ENCODE measurements around the gene ACTA1. TPM values are rescaled to one million over a fixed set of nuclear protein-coding genes. Genes with fewer than 3 reads are reported as not detected.

The ACTA1 gene
- total and polyA plus RNA-seq, 2 of the 8 experiments (the other 6 are each of a cell fraction or from before 2014, with no cell fraction given): 23.5 to 58.2 TPM

GRCh38 chr1:229432116-229432461 is 1.8 kb downstream of the ACTA1 start (continued):
- TF ChIP-seq, protein P1, sequence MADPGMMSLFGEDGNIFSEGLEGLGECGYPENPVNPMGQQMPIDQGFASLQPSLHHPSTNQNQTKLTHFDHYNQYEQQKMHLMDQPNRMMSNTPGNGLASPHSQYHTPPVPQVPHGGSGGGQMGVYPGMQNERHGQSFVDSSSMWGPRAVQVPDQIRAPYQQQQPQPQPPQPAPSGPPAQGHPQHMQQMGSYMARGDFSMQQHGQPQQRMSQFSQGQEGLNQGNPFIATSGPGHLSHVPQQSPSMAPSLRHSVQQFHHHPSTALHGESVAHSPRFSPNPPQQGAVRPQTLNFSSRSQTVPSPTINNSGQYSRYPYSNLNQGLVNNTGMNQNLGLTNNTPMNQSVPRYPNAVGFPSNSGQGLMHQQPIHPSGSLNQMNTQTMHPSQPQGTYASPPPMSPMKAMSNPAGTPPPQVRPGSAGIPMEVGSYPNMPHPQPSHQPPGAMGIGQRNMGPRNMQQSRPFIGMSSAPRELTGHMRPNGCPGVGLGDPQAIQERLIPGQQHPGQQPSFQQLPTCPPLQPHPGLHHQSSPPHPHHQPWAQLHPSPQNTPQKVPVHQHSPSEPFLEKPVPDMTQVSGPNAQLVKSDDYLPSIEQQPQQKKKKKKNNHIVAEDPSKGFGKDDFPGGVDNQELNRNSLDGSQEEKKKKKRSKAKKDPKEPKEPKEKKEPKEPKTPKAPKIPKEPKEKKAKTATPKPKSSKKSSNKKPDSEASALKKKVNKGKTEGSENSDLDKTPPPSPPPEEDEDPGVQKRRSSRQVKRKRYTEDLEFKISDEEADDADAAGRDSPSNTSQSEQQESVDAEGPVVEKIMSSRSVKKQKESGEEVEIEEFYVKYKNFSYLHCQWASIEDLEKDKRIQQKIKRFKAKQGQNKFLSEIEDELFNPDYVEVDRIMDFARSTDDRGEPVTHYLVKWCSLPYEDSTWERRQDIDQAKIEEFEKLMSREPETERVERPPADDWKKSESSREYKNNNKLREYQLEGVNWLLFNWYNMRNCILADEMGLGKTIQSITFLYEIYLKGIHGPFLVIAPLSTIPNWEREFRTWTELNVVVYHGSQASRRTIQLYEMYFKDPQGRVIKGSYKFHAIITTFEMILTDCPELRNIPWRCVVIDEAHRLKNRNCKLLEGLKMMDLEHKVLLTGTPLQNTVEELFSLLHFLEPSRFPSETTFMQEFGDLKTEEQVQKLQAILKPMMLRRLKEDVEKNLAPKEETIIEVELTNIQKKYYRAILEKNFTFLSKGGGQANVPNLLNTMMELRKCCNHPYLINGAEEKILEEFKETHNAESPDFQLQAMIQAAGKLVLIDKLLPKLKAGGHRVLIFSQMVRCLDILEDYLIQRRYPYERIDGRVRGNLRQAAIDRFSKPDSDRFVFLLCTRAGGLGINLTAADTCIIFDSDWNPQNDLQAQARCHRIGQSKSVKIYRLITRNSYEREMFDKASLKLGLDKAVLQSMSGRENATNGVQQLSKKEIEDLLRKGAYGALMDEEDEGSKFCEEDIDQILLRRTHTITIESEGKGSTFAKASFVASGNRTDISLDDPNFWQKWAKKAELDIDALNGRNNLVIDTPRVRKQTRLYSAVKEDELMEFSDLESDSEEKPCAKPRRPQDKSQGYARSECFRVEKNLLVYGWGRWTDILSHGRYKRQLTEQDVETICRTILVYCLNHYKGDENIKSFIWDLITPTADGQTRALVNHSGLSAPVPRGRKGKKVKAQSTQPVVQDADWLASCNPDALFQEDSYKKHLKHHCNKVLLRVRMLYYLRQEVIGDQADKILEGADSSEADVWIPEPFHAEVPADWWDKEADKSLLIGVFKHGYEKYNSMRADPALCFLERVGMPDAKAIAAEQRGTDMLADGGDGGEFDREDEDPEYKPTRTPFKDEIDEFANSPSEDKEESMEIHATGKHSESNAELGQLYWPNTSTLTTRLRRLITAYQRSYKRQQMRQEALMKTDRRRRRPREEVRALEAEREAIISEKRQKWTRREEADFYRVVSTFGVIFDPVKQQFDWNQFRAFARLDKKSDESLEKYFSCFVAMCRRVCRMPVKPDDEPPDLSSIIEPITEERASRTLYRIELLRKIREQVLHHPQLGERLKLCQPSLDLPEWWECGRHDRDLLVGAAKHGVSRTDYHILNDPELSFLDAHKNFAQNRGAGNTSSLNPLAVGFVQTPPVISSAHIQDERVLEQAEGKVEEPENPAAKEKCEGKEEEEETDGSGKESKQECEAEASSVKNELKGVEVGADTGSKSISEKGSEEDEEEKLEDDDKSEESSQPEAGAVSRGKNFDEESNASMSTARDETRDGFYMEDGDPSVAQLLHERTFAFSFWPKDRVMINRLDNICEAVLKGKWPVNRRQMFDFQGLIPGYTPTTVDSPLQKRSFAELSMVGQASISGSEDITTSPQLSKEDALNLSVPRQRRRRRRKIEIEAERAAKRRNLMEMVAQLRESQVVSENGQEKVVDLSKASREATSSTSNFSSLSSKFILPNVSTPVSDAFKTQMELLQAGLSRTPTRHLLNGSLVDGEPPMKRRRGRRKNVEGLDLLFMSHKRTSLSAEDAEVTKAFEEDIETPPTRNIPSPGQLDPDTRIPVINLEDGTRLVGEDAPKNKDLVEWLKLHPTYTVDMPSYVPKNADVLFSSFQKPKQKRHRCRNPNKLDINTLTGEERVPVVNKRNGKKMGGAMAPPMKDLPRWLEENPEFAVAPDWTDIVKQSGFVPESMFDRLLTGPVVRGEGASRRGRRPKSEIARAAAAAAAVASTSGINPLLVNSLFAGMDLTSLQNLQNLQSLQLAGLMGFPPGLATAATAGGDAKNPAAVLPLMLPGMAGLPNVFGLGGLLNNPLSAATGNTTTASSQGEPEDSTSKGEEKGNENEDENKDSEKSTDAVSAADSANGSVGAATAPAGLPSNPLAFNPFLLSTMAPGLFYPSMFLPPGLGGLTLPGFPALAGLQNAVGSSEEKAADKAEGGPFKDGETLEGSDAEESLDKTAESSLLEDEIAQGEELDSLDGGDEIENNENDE (IDR thresholded peaks at IDR 0.05; ENCODE audit: insufficient replicate concordance, low read length): no peak
- TF ChIP-seq SUZ12 (IDR thresholded peaks at IDR 0.05; ENCODE audit: low read length): 0 out of 2 replicates have a peak, but pooled peaks have one; percentile 2
- TF ChIP-seq TAF7 (optimal IDR thresholded peaks at IDR 0.05; ENCODE audit: borderline replicate concordance, low read depth, low read length): no peak
- TF ChIP-seq, protein P2, sequence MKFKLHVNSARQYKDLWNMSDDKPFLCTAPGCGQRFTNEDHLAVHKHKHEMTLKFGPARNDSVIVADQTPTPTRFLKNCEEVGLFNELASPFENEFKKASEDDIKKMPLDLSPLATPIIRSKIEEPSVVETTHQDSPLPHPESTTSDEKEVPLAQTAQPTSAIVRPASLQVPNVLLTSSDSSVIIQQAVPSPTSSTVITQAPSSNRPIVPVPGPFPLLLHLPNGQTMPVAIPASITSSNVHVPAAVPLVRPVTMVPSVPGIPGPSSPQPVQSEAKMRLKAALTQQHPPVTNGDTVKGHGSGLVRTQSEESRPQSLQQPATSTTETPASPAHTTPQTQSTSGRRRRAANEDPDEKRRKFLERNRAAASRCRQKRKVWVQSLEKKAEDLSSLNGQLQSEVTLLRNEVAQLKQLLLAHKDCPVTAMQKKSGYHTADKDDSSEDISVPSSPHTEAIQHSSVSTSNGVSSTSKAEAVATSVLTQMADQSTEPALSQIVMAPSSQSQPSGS (IDR thresholded peaks at IDR 0.05; ENCODE audit: low read length): no peak

Data from H1 (cell line).